ENCODE measurements around the gene MIA.

- TF ChIP-seq, protein P1, sequence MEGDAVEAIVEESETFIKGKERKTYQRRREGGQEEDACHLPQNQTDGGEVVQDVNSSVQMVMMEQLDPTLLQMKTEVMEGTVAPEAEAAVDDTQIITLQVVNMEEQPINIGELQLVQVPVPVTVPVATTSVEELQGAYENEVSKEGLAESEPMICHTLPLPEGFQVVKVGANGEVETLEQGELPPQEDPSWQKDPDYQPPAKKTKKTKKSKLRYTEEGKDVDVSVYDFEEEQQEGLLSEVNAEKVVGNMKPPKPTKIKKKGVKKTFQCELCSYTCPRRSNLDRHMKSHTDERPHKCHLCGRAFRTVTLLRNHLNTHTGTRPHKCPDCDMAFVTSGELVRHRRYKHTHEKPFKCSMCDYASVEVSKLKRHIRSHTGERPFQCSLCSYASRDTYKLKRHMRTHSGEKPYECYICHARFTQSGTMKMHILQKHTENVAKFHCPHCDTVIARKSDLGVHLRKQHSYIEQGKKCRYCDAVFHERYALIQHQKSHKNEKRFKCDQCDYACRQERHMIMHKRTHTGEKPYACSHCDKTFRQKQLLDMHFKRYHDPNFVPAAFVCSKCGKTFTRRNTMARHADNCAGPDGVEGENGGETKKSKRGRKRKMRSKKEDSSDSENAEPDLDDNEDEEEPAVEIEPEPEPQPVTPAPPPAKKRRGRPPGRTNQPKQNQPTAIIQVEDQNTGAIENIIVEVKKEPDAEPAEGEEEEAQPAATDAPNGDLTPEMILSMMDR (IDR thresholded peaks at IDR 0.05 in 4 of 5, conservative IDR thresholded peaks at IDR 0.05 in 1 of 5) = no peak
- no peak for TF ChIP-seq POLR2A (IDR thresholded peaks at IDR 0.05)
Measured at GRCh38 chr19:40742477-40742876, 32.8 kb upstream of the MIA start.

Data from gastrocnemius medialis (tissue), 4 donors.